ENCODE measurements around the gene SSRP1. TPM values are rescaled to one million over a fixed set of nuclear protein-coding genes. Genes with fewer than 3 reads are reported as not detected.

SSRP1 gene
- polyA plus RNA-seq, 3 donors: 9.8 to 34.7 (median 14.7) TPM

- Histone ChIP-seq H3K79me2 (ENCODE audit: insufficient read depth, low read length) (no peaks in the 10 kb centered on the region), H3K4me1 (ENCODE audit: control insufficient read depth in 1 of 2, insufficient read depth in 2 of 2, low read length in 2 of 2) (no peaks in the 10 kb centered on the region), H3K27ac (ENCODE audit: low read depth in 1 of 2, low read length in 2 of 2) (no peak overlapping the region), H3K4me2 (replicated peaks; ENCODE audit: extremely low read depth, low read length, poor library complexity, severe bottlenecking) (no peak overlapping the region), H3K36me3 (replicated peaks in 1 of 2; ENCODE audit: control insufficient read depth in 1 of 2, insufficient read depth in 2 of 2, low read length in 2 of 2) (no peaks in the 10 kb centered on the region), H3K27me3 (ENCODE audit: control insufficient read depth in 2 of 2, insufficient read depth in 2 of 2, low read length in 2 of 2) (no peaks in the 10 kb centered on the region), H3K4me3 (replicated peaks in 1 of 3; ENCODE audit: low read depth in 2 of 3, low read length in 3 of 3) (no peak overlapping the region), H3K9ac (ENCODE audit: insufficient read depth, low read length, poor library complexity, severe bottlenecking) (no peak overlapping the region), H3K9me3 (replicated peaks in 1 of 2; ENCODE audit: control insufficient read depth in 1 of 2, insufficient read depth in 1 of 2, low read length in 2 of 2) (no peaks in the 10 kb centered on the region), H2AFZ (ENCODE audit: insufficient read depth, low read depth, low read length, poor library complexity, severe bottlenecking) (no peak overlapping the region), H4K20me1 (ENCODE audit: insufficient read depth, low read length) (no peaks in the 10 kb centered on the region)
- TF ChIP-seq CTCF (IDR thresholded peaks at IDR 0.05): peak; percentile 88
- H3K36me3 Mint-ChIP-seq: no peaks in the 10 kb centered on the region
- H3K4me3 Mint-ChIP-seq: no peak overlapping the region
- DNase-seq: peak; percentile 49 to 77 (median 73)
- H3K27me3 Mint-ChIP-seq (ENCODE audit: low read depth in 3 of 3): peaks cover 0 to 9% (median 4%) of the 10 kb centered on the region in 3 donors
- peaks cover 8% of the 10 kb centered on the region for H3K4me1 Mint-ChIP-seq
- peak overlapping the region in 1 of 7 donors; percentile 55 for H3K27ac Mint-ChIP-seq
- 27% methylated on average over 7 of the region's 11 CpGs for WGBS (ENCODE audit: insufficient coverage)
- intact Hi-C loops (cut with micrococcal nuclease): loop anchor here (5.0 kb wide), 3 partner anchors 137 to 297 kb away; no protein-coding TSS in a partner anchor
- H3K9me3 Mint-ChIP-seq: peaks cover 0 to 2% (median 0%) of the 10 kb centered on the region in 7 donors
Measured at GRCh38 chr11:57345555-57346211, 10.0 kb upstream of the SSRP1 start.

GRCh38 chr11:57344826-57345225 is 9.1 kb upstream of the SSRP1 start:
- H3K36me3 ChIP-seq (replicated peaks in 1 of 2; ENCODE audit: control insufficient read depth in 1 of 2, insufficient read depth in 2 of 2, low read length in 2 of 2): no peaks in the 10 kb centered on the region
- Mint-ChIP-seq H3K27me3 (ENCODE audit: low read depth in 3 of 3) (peaks cover 3 to 11% (median 10%) of the 10 kb centered on the region in 3 donors), H3K36me3 (no peaks in the 10 kb centered on the region), H3K27ac (no peak overlapping the region), H3K9me3 (peaks cover 0 to under 1% (median 0%) of the 10 kb centered on the region in 7 donors), H3K4me3 (no peak overlapping the region), H3K4me1 (peaks cover 5% of the 10 kb centered on the region)
- H3K79me2 ChIP-seq (ENCODE audit: insufficient read depth, low read length): no peaks in the 10 kb centered on the region
- TF ChIP-seq CTCF (IDR thresholded peaks at IDR 0.05): no peak
- DNase-seq: no peak
- no peak overlapping the region for H3K4me2 ChIP-seq (replicated peaks; ENCODE audit: extremely low read depth, low read length, poor library complexity, severe bottlenecking)
- H3K27me3 ChIP-seq (ENCODE audit: control insufficient read depth in 2 of 2, insufficient read depth in 2 of 2, low read length in 2 of 2): no peaks in the 10 kb centered on the region
- H3K4me3 ChIP-seq (replicated peaks in 1 of 3; ENCODE audit: low read depth in 2 of 3, low read length in 3 of 3): no peak overlapping the region
- 94% methylated on average over 5 of the region's 10 CpGs for WGBS (ENCODE audit: insufficient coverage)
- no peak overlapping the region for H3K9ac ChIP-seq (ENCODE audit: insufficient read depth, low read length, poor library complexity, severe bottlenecking)
- no peaks in the 10 kb centered on the region for H3K9me3 ChIP-seq (replicated peaks in 1 of 2; ENCODE audit: control insufficient read depth in 1 of 2, insufficient read depth in 1 of 2, low read length in 2 of 2)
- no peaks in the 10 kb centered on the region for H4K20me1 ChIP-seq (ENCODE audit: insufficient read depth, low read length)
- H2AFZ ChIP-seq (ENCODE audit: insufficient read depth, low read depth, low read length, poor library complexity, severe bottlenecking): no peak overlapping the region
- intact Hi-C loops (cut with micrococcal nuclease): loop anchor here (5.0 kb wide), 3 partner anchors 137 to 297 kb away; no protein-coding TSS in a partner anchor
- H3K4me1 ChIP-seq (ENCODE audit: control insufficient read depth in 1 of 2, insufficient read depth in 2 of 2, low read length in 2 of 2): no peaks in the 10 kb centered on the region
- H3K27ac ChIP-seq (ENCODE audit: low read depth in 1 of 2, low read length in 2 of 2): no peak overlapping the region

Data from CD14-positive monocyte (primary cell).